Hepatocyte (in vitro differentiated cells): ENCODE data around the gene AKT1.

Experiments used
- CTCF ChIP-seq: fragments of 200-600 bp; sonication (generic); IDR thresholded peaks from 2 replicates; pipeline ENCODE4 v1.5.1; 2016; ENCODE audit warnings: antibody characterized with exemption, mild to moderate bottlenecking; ENCODE audit not compliant: poor library complexity
- EZH2 ChIP-seq: fragments of 200-600 bp; sonication (generic); IDR thresholded peaks from 2 replicates; pipeline ENCODE4 v1.6.1; 2016; ENCODE audit warnings: antibody characterized with exemption, mild to moderate bottlenecking, borderline replicate concordance
- EZH2phosphoT487 ChIP-seq: fragments of 200-600 bp; sonication (generic); IDR thresholded peaks from one replicate; pipeline ENCODE4 v1.6.1; 2018; ENCODE audit warnings: antibody characterized with exemption, mild to moderate bottlenecking, low read depth, moderate library complexity; ENCODE audit not compliant: unreplicated experiment, severe bottlenecking

DNA sequence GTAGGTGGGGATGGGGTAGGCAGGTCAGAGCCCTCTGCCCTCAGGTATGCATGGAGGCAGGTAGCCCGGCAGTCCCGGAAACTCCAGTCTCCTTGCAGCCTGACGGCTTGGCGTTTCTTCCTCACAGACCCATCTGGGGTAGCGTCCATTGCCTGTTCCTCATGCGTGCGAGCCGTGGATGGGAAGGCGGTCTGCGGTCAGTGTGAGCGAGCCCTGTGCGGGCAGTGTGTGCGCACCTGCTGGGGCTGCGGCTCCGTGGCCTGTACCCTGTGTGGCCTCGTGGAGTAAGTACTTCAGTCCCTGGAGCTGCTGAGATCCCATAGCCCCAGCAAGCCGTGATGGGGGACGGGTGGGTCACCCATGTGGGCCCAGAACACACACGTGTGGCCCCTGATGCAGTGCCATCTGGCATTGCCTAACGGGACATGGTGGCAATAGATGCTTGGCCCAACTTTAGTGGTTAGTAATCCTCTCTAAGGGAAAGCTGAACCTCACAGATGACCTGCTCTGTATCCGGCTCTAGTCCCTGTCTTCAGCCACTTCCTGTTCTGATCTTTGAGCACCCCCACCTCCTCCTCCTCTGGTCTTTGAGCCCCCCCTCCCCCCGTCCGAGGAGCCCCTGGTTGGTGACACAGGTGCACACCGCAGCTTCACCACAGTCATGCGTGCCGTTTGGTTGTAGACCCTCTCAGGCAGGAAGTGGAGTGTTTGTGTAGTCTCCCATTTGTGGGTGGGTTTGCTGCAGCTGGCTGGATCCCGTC, 38.9 kb downstream of the AKT1 start:
- TF ChIP-seq CTCF (no peak), EZH2 (no peak), EZH2phosphoT487 (no peak)
